ENCODE results near the gene POMT1.

- TF ChIP-seq, protein P1, sequence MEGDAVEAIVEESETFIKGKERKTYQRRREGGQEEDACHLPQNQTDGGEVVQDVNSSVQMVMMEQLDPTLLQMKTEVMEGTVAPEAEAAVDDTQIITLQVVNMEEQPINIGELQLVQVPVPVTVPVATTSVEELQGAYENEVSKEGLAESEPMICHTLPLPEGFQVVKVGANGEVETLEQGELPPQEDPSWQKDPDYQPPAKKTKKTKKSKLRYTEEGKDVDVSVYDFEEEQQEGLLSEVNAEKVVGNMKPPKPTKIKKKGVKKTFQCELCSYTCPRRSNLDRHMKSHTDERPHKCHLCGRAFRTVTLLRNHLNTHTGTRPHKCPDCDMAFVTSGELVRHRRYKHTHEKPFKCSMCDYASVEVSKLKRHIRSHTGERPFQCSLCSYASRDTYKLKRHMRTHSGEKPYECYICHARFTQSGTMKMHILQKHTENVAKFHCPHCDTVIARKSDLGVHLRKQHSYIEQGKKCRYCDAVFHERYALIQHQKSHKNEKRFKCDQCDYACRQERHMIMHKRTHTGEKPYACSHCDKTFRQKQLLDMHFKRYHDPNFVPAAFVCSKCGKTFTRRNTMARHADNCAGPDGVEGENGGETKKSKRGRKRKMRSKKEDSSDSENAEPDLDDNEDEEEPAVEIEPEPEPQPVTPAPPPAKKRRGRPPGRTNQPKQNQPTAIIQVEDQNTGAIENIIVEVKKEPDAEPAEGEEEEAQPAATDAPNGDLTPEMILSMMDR (IDR thresholded peaks at IDR 0.05; ENCODE audit: low read depth, low read length), result no peak
- TF ChIP-seq MYC (IDR thresholded peaks at IDR 0.05; ENCODE audit: low read depth, low read length) (no peak), POLR2A (IDR thresholded peaks at IDR 0.05; ENCODE audit: extremely low read depth, insufficient read length) (no peak), MAX (IDR thresholded peaks at IDR 0.05; ENCODE audit: low read depth, low read length) (no peak)
Measured at GRCh38 chr9:131473198-131473885, 29.4 kb upstream of the POMT1 start.

Measured in NB4 (cell line).